Activated T-helper 2 cell treated with anti-CD3 and anti-CD28 coated beads, Interferon-gamma antibody, Interleukin-2, Interleukin-4, amounts not matched to agents 10 μg/mL and 5 μg/mL and 100 μg/mL, durations not matched to agents 14 hours and 24 hours and 36 hours (primary cell): ENCODE data around the gene CSGALNACT2. TPM values are rescaled to one million over a fixed set of nuclear protein-coding genes. Genes with fewer than 3 reads are reported as not detected.
A peak's percentile ranks its signal among the peaks of the same experiment; 100 is the strongest.
"Not testable (repeated sequence)": the region's sequence is repeated elsewhere in the genome, so short reads cannot be mapped to it uniquely, and the experiment has no call there.

Source experiments
- DNase-seq: peaks from one replicate; pipeline ENCODE4 v3.0.0; 2021; ENCODE audit warnings: low spot score
- H3K27ac Mint-ChIP-seq: one replicate; pipeline ENCODE4 v1.8.0; 2021; ENCODE audit warnings: mixed read lengths
- H3K27me3 Mint-ChIP-seq: one replicate; pipeline ENCODE4 v1.8.0; 2021; ENCODE audit warnings: low read depth, mixed read lengths
- H3K36me3 Mint-ChIP-seq: one replicate; pipeline ENCODE4 v1.8.0; 2021; ENCODE audit warnings: low read depth, mixed read lengths
- H3K4me1 Mint-ChIP-seq: one replicate; pipeline ENCODE4 v1.8.0; 2021; ENCODE audit warnings: low read depth, mixed read lengths
- H3K4me3 Mint-ChIP-seq: one replicate; pipeline ENCODE4 v1.8.0; 2021; ENCODE audit warnings: low read depth, mild to moderate bottlenecking, moderate library complexity, mixed read lengths
- H3K9me3 Mint-ChIP-seq: one replicate; pipeline ENCODE4 v1.8.0; 2021; ENCODE audit warnings: mixed read lengths
- intact Hi-C: fragments of 100-400 bp; cut with micrococcal nuclease; formaldehyde crosslinking; loops from one replicate; pipeline ENCODE4 v1.15.1; 2023
- total RNA-seq: library from RNA; stranded (reverse); gene quantifications from 2 replicates; pipeline ENCODE4 v1.2.3, GENCODE V29; 2022

CSGALNACT2 gene, protein sequence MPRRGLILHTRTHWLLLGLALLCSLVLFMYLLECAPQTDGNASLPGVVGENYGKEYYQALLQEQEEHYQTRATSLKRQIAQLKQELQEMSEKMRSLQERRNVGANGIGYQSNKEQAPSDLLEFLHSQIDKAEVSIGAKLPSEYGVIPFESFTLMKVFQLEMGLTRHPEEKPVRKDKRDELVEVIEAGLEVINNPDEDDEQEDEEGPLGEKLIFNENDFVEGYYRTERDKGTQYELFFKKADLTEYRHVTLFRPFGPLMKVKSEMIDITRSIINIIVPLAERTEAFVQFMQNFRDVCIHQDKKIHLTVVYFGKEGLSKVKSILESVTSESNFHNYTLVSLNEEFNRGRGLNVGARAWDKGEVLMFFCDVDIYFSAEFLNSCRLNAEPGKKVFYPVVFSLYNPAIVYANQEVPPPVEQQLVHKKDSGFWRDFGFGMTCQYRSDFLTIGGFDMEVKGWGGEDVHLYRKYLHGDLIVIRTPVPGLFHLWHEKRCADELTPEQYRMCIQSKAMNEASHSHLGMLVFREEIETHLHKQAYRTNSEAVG
- 25.2 and 25.6 TPM in 2 replicates for total RNA-seq

DNA sequence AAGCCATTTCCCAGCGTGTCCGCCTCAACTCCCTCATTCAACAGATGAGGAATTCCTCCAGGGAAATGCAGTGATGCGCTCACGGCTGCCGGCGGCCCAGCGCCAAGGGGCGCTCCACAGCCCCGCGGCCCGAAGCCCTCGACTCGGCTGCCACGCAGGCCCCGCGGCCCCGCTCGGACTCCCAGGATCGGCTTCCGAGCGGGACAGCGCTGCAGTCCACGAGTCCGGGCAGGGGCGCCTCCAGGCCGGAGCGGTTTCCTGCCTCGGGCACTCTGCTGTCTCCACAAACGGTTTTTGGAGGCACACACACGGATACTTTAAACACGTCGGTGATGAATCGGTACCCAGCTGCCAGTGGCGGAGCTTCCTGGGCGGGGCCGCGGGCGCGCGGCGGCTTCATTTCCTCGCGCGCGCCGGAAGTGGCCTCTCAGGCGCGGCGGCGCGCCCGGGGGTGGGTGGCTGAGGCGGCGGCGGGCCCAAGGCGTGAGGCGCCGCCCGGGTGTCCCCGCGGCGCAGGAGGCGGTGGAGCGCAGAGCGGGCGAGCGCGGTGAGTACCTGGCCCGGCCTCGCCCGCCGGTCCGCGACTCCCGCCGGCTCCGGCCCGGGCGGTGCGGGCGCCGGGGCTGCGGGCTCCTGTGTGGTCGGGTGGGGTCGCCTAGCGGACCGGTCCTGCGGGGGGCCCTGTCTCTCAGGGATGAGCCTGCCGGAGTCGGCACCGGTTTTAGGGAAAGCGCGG is at the start of gene CSGALNACT2:
Gene CSGALNACT2, plus strand, starts transcription at position 425 of the 736 bp plus-strand sequence. CDS start 16,705 bp downstream, outside the sequence.
- Mint-ChIP-seq H3K4me3 (peak within 1 kb of the TSS; percentile 96), H3K27ac (peak within 1 kb of the TSS; percentile 100), H3K36me3 (peaks cover 31% of the 10 kb centered on the region), H3K9me3 (no peaks in the 10 kb centered on the region), H3K27me3 (no peaks in the 10 kb centered on the region), H3K4me1 (peaks cover 55% of the 10 kb centered on the region)
- intact Hi-C loops: loop anchor here (1.0 to 5.0 kb wide), 6 partner anchors 9 to 501 kb away; partner anchors contain the start of genes HNRNPF and ZNF33B
- DNase-seq: peak; percentile 88

- Mint-ChIP-seq H3K4me3 (no peak overlapping the region), H3K4me1 (no peaks in the 10 kb centered on the region), H3K27me3 (peaks cover 10% of the 10 kb centered on the region), H3K36me3 (no peaks in the 10 kb centered on the region), H3K9me3 (no peaks in the 10 kb centered on the region), H3K27ac (no peak overlapping the region)
- intact Hi-C loops: no loop called here
- no peak for DNase-seq
These were observed 48.7 kb upstream of the CSGALNACT2 start for GRCh38 chr10:43089519-43089918.

GRCh38 chr10:43090188-43090587 is 48.1 kb upstream of the CSGALNACT2 start:
- Mint-ChIP-seq H3K4me1 (no peaks in the 10 kb centered on the region), H3K27ac (no peak overlapping the region), H3K36me3 (no peaks in the 10 kb centered on the region), H3K27me3 (peaks cover 10% of the 10 kb centered on the region), H3K9me3 (no peaks in the 10 kb centered on the region), H3K4me3 (no peak overlapping the region)
- no peak for DNase-seq
- intact Hi-C loops: no loop called here

DNA sequence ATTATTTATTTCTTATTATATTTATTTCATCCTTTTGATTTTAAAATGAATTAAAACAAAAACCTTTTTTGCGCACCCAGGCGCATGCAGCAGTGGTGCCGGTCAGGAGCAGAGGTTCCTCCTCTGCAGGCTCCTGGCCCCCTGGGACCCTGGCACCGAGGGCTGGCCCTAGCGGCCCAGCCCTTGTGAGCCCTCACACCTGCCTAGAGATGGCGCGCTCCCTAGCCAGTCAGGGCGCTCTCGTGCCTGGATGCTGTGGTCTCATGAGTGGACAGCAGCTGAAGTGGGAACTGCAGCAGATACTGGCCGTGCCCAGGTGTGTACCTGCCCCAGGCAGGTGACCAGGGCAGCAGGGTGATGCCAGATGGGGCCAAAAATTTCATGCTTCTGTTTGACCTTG is 47.6 kb upstream of the CSGALNACT2 start:
- no peak for DNase-seq
- intact Hi-C loops: no loop called here

DNA sequence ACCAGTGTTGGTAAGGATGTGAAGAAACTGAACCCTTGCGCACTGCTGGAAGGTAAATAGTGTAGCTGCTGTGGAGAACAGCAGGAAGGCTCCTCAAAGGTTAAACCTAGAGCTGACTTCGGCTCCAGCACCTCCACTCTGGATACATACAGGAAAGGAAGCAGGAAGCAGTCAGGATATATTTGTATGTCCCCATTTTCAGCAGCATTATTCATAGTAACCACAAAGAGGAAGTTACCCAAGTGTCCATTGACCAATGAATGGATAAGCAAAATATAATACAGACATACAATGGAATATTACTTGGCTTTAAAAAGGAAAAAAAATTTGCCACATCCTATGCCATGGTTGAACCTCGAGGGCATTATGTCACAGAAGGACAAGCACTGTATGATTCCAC is 46.4 kb upstream of the CSGALNACT2 start:
- no peaks in the 10 kb centered on the region for H3K36me3 Mint-ChIP-seq
- no peak overlapping the region for H3K27ac Mint-ChIP-seq
- peaks cover 10% of the 10 kb centered on the region for H3K27me3 Mint-ChIP-seq
- H3K9me3 Mint-ChIP-seq: no peaks in the 10 kb centered on the region
- intact Hi-C loops: no loop called here
- DNase-seq: no peak
- H3K4me1 Mint-ChIP-seq: no peaks in the 10 kb centered on the region
- H3K4me3 Mint-ChIP-seq: no peak overlapping the region

More for the DNA sequence above, 47.6 kb upstream of the CSGALNACT2 start:
- peaks cover 10% of the 10 kb centered on the region for H3K27me3 Mint-ChIP-seq
- no peak overlapping the region for H3K27ac Mint-ChIP-seq
- no peaks in the 10 kb centered on the region for H3K36me3 Mint-ChIP-seq
- H3K9me3 Mint-ChIP-seq: no peaks in the 10 kb centered on the region
- H3K4me1 Mint-ChIP-seq: no peaks in the 10 kb centered on the region
- no peak overlapping the region for H3K4me3 Mint-ChIP-seq

GRCh38 chr10:43093423-43094076 is 44.7 kb upstream of the CSGALNACT2 start:
- Mint-ChIP-seq H3K4me1 (no peaks in the 10 kb centered on the region), H3K4me3 (no peak overlapping the region), H3K9me3 (no peaks in the 10 kb centered on the region), H3K27ac (no peak overlapping the region), H3K36me3 (no peaks in the 10 kb centered on the region), H3K27me3 (peaks cover 8% of the 10 kb centered on the region)
- no peak for DNase-seq
- intact Hi-C loops: no loop called here

- Mint-ChIP-seq H3K4me1 (no peaks in the 10 kb centered on the region), H3K4me3 (no peak overlapping the region), H3K9me3 (no peaks in the 10 kb centered on the region), H3K36me3 (no peaks in the 10 kb centered on the region), H3K27me3 (peaks cover 8% of the 10 kb centered on the region), H3K27ac (no peak overlapping the region)
- no peak for DNase-seq
- intact Hi-C loops: no loop called here
These were observed 44.2 kb upstream of the CSGALNACT2 start for GRCh38 chr10:43094085-43094484.

- intact Hi-C loops, H3K27ac Mint-ChIP-seq, H3K9me3 Mint-ChIP-seq, DNase-seq, H3K4me1 Mint-ChIP-seq, H3K4me3 Mint-ChIP-seq, H3K36me3 Mint-ChIP-seq: not testable (repeated sequence)
- peaks cover 21% of the 10 kb centered on the region for H3K27me3 Mint-ChIP-seq
These were observed 38.9 kb upstream of the CSGALNACT2 start for GRCh38 chr10:43099339-43099738.

GRCh38 chr10:43099928-43100327 is 38.3 kb upstream of the CSGALNACT2 start:
- Mint-ChIP-seq H3K4me1 (peaks cover 2% of the 10 kb centered on the region), H3K27me3 (peaks cover 21% of the 10 kb centered on the region), H3K36me3 (no peaks in the 10 kb centered on the region), H3K9me3 (no peaks in the 10 kb centered on the region), H3K4me3 (no peak overlapping the region), H3K27ac (no peak overlapping the region)
- intact Hi-C loops: no loop called here
- no peak for DNase-seq

- Mint-ChIP-seq H3K27me3 (peaks cover 22% of the 10 kb centered on the region), H3K4me3 (no peak overlapping the region), H3K27ac (no peak overlapping the region), H3K9me3 (no peaks in the 10 kb centered on the region), H3K36me3 (no peaks in the 10 kb centered on the region), H3K4me1 (peaks cover 2% of the 10 kb centered on the region)
- intact Hi-C loops: no loop called here
- no peak for DNase-seq
These were observed 37.9 kb upstream of the CSGALNACT2 start for GRCh38 chr10:43100366-43100765.

DNA sequence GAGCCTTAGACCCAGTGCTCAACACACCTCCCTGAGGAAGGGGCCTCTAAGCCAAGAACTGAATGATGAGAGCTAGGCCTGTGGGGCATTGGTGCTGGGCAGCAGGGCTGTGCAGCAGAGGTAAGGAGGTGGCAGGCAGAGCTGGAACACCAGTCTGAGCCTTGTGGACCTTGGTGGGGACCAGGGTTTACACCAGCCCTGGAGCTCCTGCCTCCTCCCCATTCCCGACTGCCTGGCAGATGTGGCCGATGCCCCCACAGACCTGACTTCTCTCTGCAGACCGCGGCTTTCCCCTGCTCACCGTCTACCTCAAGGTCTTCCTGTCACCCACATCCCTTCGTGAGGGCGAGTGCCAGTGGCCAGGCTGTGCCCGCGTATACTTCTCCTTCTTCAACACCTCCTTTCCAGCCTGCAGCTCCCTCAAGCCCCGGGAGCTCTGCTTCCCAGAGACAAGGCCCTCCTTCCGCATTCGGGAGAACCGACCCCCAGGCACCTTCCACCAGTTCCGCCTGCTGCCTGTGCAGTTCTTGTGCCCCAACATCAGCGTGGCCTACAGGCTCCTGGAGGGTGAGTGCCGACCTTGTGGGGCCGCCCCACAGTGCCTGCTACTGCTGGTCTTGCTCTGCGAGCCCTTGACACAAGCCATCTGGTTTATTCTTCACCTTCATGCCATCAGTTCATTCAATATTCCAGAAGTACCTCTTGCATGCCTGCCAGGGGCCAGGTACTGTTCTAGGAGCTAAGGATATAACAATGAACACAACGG is 36.0 kb upstream of the CSGALNACT2 start:
- H3K4me3 Mint-ChIP-seq: peak overlapping the region; percentile 17
- no peak overlapping the region for H3K27ac Mint-ChIP-seq
- DNase-seq: no peak
- peaks cover 22% of the 10 kb centered on the region for H3K27me3 Mint-ChIP-seq
- H3K9me3 Mint-ChIP-seq: no peaks in the 10 kb centered on the region
- H3K36me3 Mint-ChIP-seq: no peaks in the 10 kb centered on the region
- intact Hi-C loops: no loop called here
- H3K4me1 Mint-ChIP-seq: peaks cover 2% of the 10 kb centered on the region
